Heart right ventricle (tissue), 16 donors: ENCODE results near the gene CPLX3. TPM values are rescaled to one million over a fixed set of nuclear protein-coding genes. Genes with fewer than 3 reads are reported as not detected.

Source experiments
- ATAC-seq, 8 donors: fragments of 200-7000 bp; cut with Tn5 transposase; one replicate each; pipeline ENCODE4 v1.9.1; 2020; ENCODE audit warnings: mild to moderate bottlenecking in 8 of 8, moderate library complexity in 8 of 8, moderate number of reproducible peaks in 1 of 8
- DNase-seq, 2 donors: peaks; one replicate each; pipeline ENCODE4 v3.0.0-alpha.2; 2020
- H3K27ac ChIP-seq, 10 donors: fragments of 200-600 bp; sonication (generic) in 2 of 10; one replicate each; pipeline versions ENCODE4 v1.5.0 to v1.8.0; 2020 to 2022; ENCODE audit warnings: mild to moderate bottlenecking in 3 of 10
- H3K27me3 ChIP-seq, 7 donors: fragments of 200-600 bp; one replicate each; pipeline ENCODE4 v1.8.0; 2021 to 2022; ENCODE audit warnings: mild to moderate bottlenecking in 2 of 7
- H3K36me3 ChIP-seq, 9 donors: fragments of 200-600 bp; sonication (generic) in 1 of 9; one replicate each; pipeline versions ENCODE4 v1.5.0 to v1.8.0; 2020 to 2022; ENCODE audit warnings: mild to moderate bottlenecking in 2 of 9
- H3K4me1 ChIP-seq, 9 donors: fragments of 200-600 bp; sonication (generic) in 1 of 9; one replicate each; pipeline versions ENCODE4 v1.5.0 to v1.8.0; 2020 to 2022; ENCODE audit warnings: mild to moderate bottlenecking in 4 of 9
- H3K4me3 ChIP-seq, 10 donors: fragments of 200-600 bp; sonication (generic) in 2 of 10; one replicate each; pipeline versions ENCODE4 v1.5.0 to v1.8.0; 2020 to 2022; ENCODE audit warnings: mild to moderate bottlenecking in 7 of 10, moderate library complexity in 2 of 10
- H3K9me3 ChIP-seq, 11 donors: fragments of 200-600 bp in 10 of 11; sonication (generic) in 2 of 11; one replicate each; pipeline versions ENCODE4 v1.5.0 to v1.8.0; 2013 to 2022; ENCODE audit warnings: mild to moderate bottlenecking in 2 of 11, control low read depth in 1 of 11, moderate library complexity in 1 of 11
- WGBS, 2 donors: extraction: QIAGEN DNeasy Blood & Tissue Kit; methylation state at CpG; one replicate each; pipeline ENCODE4 v1.1.7; 2013; ENCODE audit warnings: inconsistent platforms in 1 of 2; 5-methylcytosine and 5-hydroxymethylcytosine counted together
- intact Hi-C, 10 donors: fragments of 100-400 bp; cut with DNase I; formaldehyde crosslinking; loops; one replicate each; pipeline versions ENCODE4 v1.11.1 to v1.14.2; 2022
- polyA plus RNA-seq, 2 donors: library from polyadenylated mRNA; stranded (reverse); fragments of 200-250 nt; gene quantifications; one replicate each; pipeline ENCODE4 v1.2.3, GENCODE V29; 2013
- total RNA-seq, 10 donors: library from RNA; stranded (reverse); fragmentation: NEBNext Ultra II Directional in 3 of 10; extraction: Animal tissue kit (Norgen Biotek cat#: 25700) in 3 of 10; gene quantifications; one replicate each; pipeline versions ENCODE4 v1.2.1 to v1.2.4, GENCODE V29; 2021 to 2023
- TF ChIP-seq, protein P1 (sequence below), 9 donors: fragments of 200-600 bp; sonication (generic) in 2 of 9; IDR thresholded peaks; one replicate each; pipeline versions ENCODE4 v1.5.0 to v1.8.0; 2021 to 2022; ENCODE audit warnings: antibody characterized with exemption in 9 of 9, mild to moderate bottlenecking in 5 of 9, moderate library complexity in 1 of 9
- donor health status: Arrhythmogenic right ventricular cardiomyopathy.
- donor health status: ischemic (EF 13 %, LVEDD 7.1; RV severe dilation, severe dysfunction).
- donor health status: healthy with polysubstance abuse.
- donor health status: DM: no; HTN: yes; CAD: no.
- donor health status: DM: no; HTN: no; CAD: no.
- donor health status: ischemic (EF 25% LVEDD 6.9; RV normal size, moderate dysfunction).
- donor health status: ischemic (EF 25% LVEDD 5.7; RV mildly dilated, moderate dysfunction).
- donor health status: healthy.
- donor health status: DM: yes; HTN: yes; CAD: no.
- donor health status: Ischemic cardiomyopathy.
- donor health status: ischemic (EF 35%, LVEDD 5.7; RV mildly dilated, moderate dysfunction).
- donor health status: nonischemic (EF 11% LVEDD 7.7; RV severe dilation, severe dysfunction).
- donor health status: DM: yes; HTN: yes; CAD: no.
- donor health status: PGD.
- donor health status: ischemic (EF 29% LVEDD 5.4; RV normal size, mild dysfunction).
- donor health status: nonischemic (EF 23%, LVEDD 6.1; RV moderate dilation, normal function).

Gene CPLX3
- total and polyA plus RNA-seq, 12 donors: 0.04 to 14.6 (median 1.3) TPM; not detected in 1

DNA sequence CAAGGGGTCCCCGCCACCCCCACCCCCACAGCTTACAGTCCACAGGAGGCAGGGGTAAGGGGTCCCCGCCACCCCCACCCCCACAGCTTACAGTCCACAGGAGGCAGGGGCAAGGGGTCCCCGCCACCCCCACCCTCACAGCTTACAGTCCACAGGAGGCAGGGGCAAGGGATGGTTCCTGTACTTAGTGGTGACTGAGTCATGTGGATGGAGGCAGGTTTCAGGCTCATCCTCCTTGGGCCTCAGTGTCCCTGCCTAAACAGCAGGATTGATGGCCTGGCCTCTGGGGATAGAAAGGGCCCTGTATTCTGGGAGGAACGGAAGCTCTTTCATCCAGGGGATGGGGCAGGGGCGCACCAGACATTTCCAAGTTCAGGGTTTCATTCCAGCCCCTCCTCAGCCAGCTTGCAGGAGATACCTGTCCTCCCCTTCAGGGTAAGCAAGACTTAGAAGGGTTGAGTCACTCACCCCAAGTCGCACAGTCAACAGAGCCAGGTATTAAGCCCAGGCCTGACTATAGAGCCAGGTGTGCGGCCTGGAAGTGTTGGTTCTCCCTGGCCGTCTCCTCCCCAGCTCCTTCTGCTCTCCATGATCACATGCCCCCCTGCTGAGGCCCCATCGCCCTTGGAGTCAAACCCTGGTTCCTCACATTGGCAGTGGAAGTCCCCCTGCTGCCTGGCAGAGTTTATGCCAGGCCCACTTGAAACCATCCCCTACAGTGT is 32.0 kb upstream of the CPLX3 start:
- Histone ChIP-seq H3K36me3 (peaks cover 0 to 45% (median 0%) of the 10 kb centered on the region in 9 donors), H3K4me3 (no peak overlapping the region), H3K4me1 (peaks cover 15 to 95% (median 59%) of the 10 kb centered on the region in 9 donors), H3K9me3 (no peaks in the 10 kb centered on the region), H3K27me3 (no peaks in the 10 kb centered on the region), H3K27ac (peak overlapping the region in 1 of 10 donors; percentile 47)
- TF ChIP-seq, protein P1, sequence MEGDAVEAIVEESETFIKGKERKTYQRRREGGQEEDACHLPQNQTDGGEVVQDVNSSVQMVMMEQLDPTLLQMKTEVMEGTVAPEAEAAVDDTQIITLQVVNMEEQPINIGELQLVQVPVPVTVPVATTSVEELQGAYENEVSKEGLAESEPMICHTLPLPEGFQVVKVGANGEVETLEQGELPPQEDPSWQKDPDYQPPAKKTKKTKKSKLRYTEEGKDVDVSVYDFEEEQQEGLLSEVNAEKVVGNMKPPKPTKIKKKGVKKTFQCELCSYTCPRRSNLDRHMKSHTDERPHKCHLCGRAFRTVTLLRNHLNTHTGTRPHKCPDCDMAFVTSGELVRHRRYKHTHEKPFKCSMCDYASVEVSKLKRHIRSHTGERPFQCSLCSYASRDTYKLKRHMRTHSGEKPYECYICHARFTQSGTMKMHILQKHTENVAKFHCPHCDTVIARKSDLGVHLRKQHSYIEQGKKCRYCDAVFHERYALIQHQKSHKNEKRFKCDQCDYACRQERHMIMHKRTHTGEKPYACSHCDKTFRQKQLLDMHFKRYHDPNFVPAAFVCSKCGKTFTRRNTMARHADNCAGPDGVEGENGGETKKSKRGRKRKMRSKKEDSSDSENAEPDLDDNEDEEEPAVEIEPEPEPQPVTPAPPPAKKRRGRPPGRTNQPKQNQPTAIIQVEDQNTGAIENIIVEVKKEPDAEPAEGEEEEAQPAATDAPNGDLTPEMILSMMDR (IDR thresholded peaks at IDR 0.05): no peak
- WGBS, 2 donors: 89 to 91% methylated on average over 7 to 8 of the region's 9 CpGs
- intact Hi-C loops: no loop called here
- no peak for DNase-seq
- no peak for ATAC-seq

DNA sequence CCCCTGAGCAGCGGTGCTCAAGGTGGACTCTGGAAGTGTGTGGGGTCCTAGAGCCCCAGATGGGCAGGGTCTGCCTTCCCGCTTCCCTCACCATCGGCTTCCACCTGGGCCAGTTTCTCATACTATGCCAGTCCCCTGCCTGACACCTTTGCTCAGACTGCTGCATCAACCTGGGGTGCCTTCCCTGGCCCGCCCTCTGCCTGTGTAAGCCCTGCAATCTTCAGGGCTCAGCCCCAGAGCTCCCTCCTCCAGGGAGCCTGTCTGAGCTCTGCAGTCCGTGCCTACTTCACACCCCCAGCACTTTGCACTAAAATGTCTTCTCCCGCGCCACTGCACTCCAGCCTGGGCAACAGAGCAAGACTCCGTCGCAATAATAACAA is 31.5 kb upstream of the CPLX3 start:
- intact Hi-C loops: no loop called here
- H3K27me3 ChIP-seq: no peaks in the 10 kb centered on the region
- TF ChIP-seq, protein P1 (IDR thresholded peaks at IDR 0.05): no peak
- ATAC-seq (no peak), DNase-seq (no peak)
- 91 to 93% methylated on average over 9 of the region's 9 CpGs for WGBS, 2 donors
- peaks cover 0 to 51% (median 0%) of the 10 kb centered on the region in 9 donors for H3K36me3 ChIP-seq
- no peak overlapping the region for H3K4me3 ChIP-seq
- H3K9me3 ChIP-seq: no peaks in the 10 kb centered on the region
- H3K27ac ChIP-seq: peak overlapping the region in 1 of 10 donors; percentile 47
- H3K4me1 ChIP-seq: peaks cover 15 to 95% (median 58%) of the 10 kb centered on the region in 9 donors

DNA sequence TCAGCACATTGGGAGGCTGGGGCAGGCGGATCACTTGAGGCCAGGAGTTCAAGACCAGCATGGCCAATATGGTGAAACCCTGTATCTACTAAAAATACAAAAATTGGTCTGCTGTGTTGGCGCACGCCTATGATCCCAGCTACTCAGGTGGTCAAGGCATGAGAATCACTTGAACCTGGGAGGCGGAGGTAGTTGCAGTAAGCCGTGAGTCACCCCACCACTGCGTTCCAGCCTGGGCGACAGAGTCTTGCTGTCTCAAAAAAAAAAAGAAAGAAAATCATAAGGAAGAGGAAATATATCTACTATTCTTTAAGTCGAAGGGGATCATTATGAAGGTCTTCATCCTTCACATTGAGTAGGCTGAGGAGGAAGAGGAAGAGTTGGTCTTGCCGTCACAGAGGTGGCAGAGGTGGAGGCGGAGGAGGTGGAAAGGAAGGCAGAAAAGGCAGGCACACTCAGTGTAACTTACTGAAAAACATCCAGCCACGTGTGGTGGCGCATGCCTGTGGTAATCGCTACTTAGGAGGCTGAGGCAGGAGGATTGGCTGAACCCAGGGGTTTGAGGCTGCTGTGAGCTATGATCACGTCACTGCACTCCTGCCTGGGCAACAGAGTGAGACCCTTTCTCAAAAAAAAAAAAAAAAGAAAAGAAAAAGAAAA is 30.3 kb upstream of the CPLX3 start:
- intact Hi-C loops: no loop called here
- TF ChIP-seq, protein P1 (IDR thresholded peaks at IDR 0.05): no peak
- Histone ChIP-seq H3K4me3 (no peak overlapping the region), H3K9me3 (no peaks in the 10 kb centered on the region), H3K4me1 (peaks cover 10 to 91% (median 53%) of the 10 kb centered on the region in 9 donors), H3K27ac (peak overlapping the region in 1 of 10 donors; percentile 20), H3K27me3 (no peaks in the 10 kb centered on the region), H3K36me3 (peaks cover 0 to 62% (median 5%) of the 10 kb centered on the region in 9 donors)
- no peak for DNase-seq
- WGBS, 2 donors: 93 to 94% methylated on average over 14 of the region's 14 CpGs
- no peak for ATAC-seq

DNA sequence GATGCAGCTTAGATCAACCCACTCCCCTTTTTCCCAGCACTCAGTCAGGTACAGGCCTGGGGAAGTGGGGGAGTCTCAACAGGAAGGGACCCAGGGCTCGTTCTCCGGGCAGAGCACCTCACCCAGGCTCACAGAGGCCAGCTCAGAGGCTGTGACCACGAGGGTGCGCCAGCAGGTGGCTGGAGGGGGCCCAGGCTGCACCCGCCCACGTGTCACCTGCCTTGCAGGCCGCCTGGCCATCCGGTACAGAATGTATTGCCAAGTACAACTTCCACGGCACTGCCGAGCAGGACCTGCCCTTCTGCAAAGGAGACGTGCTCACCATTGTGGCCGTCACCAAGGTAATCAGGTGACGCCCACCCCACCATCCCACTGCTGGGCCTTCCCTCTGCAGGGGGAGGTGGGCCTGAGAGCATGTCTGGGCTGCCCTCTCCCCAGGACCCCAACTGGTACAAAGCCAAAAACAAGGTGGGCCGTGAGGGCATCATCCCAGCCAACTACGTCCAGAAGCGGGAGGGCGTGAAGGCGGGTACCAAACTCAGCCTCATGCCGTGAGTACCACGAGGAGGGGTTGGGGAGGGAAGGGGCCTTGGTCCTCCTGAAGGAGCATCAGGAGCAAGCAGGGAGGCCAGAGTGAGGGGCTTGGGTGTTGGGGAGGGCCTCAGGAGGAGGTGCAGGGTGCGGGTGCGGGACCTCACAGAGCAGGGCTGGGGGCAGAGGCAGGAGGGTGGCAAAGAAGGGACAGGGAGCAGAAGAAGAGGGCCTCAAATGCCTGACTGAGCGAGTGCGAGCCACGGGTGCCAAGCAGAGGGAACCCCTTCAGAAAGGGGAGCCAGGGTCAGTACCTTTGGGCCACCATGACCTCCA is 27.8 kb upstream of the CPLX3 start:
- Histone ChIP-seq H3K27me3 (no peaks in the 10 kb centered on the region), H3K9me3 (no peaks in the 10 kb centered on the region), H3K27ac (peak overlapping the region in 8 of 10 donors; percentile 13 to 75 (median 31)), H3K36me3 (peaks cover 3 to 78% (median 29%) of the 10 kb centered on the region in 9 donors), H3K4me3 (no peak overlapping the region), H3K4me1 (peaks cover 4 to 65% (median 29%) of the 10 kb centered on the region in 9 donors)
- ATAC-seq (peak; percentile 39 to 80 (median 60)), DNase-seq (peak in 1 of 2 donors; percentile 57)
- intact Hi-C loops: no loop called here
- TF ChIP-seq, protein P1 (IDR thresholded peaks at IDR 0.05): peak in 6 of 9 donors; percentile 6 to 41 (median 27)
- WGBS, 2 donors: 71 to 82% methylated on average over 25 of the region's 25 CpGs
